ENCODE data around the gene SCN11A. TPM values are rescaled to one million over a fixed set of nuclear protein-coding genes. Genes with fewer than 3 reads are reported as not detected.

Gene SCN11A
- total and polyA plus RNA-seq, 2 of the 13 experiments (the other 11 are each of a cell fraction or from before 2014, with no cell fraction given): 0.02 to 0.11 TPM

GRCh38 chr3:39021465-39022285 is 30.1 kb downstream of the SCN11A start (continued):
- TF ChIP-seq ZNF142 (CRISPR knock-in tag; IDR thresholded peaks at IDR 0.05) (no peak), ZNF280D (CRISPR knock-in tag; IDR thresholded peaks at IDR 0.05) (no peak), DRAP1 (CRISPR knock-in tag; IDR thresholded peaks at IDR 0.05) (no peak), ZNF232 (CRISPR knock-in tag; IDR thresholded peaks at IDR 0.05; ENCODE audit: borderline replicate concordance) (no peak), DBP (CRISPR knock-in tag; IDR thresholded peaks at IDR 0.05; ENCODE audit: not compliant biosample characterization) (no peak), AHR (CRISPR knock-in tag; IDR thresholded peaks at IDR 0.05) (no peak), ZNF572 (CRISPR knock-in tag; IDR thresholded peaks at IDR 0.05) (no peak), TCF7 (IDR thresholded peaks at IDR 0.05; ENCODE audit: low read depth) (no peak), ZNF720 (CRISPR knock-in tag; IDR thresholded peaks at IDR 0.05) (no peak), ZNF101 (CRISPR knock-in tag; IDR thresholded peaks at IDR 0.05; ENCODE audit: borderline replicate concordance, low read depth) (no peak), ZNF282 (IDR thresholded peaks at IDR 0.05; ENCODE audit: partially characterized antibody) (no peak), ARID5B (CRISPR knock-in tag; IDR thresholded peaks at IDR 0.05) (no peak), ZNF761 (CRISPR knock-in tag; conservative IDR thresholded peaks at IDR 0.05) (no peak), FOXA1 (IDR thresholded peaks at IDR 0.05) (no peak), FOXA1 (CRISPR knock-in tag; IDR thresholded peaks at IDR 0.05) (no peak)
